ENCODE results near the gene MT1E.

The MT1E gene

DNA sequence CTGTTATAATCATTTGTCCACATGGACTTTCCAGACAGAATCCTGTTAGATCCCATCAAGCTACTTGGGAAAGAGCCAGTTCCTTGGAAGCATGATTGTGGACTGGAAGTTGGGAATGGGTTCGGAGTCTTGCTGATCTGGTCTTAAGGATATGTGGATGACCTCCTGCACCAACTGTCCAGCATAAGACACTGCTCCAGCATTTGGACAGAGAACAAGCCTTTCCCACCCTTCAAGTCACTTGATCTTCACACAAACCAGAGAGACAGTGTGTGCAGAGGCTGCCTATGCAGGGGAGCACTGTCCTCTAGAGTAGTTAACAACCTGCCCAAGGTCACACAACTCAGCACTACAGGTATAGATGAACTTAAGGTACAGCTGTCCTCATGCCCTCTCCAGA is 20.3 kb downstream of the MT1E start:
- DNase-seq (ENCODE audit: low read depth in 1 of 2, low spot score in 1 of 2), result no peak
- Histone ChIP-seq H3K27me3 (ENCODE audit: insufficient read depth, poor library complexity, severe bottlenecking) (peaks cover 65% of the 10 kb centered on the region), H3K27ac (replicated peaks) (no peak overlapping the region), H3K4me3 (replicated peaks; ENCODE audit: insufficient read depth, low read length) (no peak overlapping the region)
- TF ChIP-seq REST (IDR thresholded peaks at IDR 0.05; ENCODE audit: insufficient replicate concordance, low read depth) (peak; percentile 74), GABPA (IDR thresholded peaks at IDR 0.05; ENCODE audit: low read depth) (no peak)

DNA sequence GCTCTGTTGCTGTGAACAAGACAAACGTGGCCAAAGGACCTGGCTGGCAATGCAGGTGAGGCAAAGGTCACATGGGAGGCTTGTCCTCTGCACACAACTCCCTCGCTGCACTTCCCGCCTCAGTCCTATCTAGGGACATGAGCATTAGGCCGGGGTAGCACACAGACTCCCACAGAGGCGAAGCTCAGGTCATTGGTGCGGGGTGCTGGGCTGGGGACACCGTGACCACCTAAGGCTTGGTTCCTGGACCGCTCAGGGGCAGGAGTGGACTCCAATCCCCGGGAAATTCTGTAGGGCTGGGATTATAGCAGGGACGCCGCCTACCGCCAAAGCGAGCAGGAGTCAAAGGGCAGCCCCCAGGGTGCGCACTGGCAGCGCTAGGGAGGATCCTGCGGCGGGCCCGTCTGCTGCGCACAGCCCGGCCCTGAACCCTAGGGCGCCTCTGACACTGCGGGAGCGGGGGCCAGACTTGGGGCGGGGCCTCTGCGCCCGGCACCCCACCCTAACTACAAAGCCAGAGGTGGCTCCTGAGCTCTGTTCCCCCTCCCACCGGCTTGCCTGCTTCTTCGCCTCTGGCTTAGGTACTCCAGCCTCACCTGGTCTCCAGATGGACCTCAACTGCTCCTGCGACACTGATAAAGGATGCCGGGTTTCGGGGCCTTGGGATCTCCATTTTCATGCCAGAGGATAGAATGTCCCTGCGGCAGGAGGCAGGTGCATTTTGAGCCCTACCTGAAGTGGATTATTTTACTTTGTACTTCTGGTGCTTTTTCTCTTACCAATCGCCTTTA is 22.3 kb downstream of the MT1E start:
- no peak for DNase-seq (ENCODE audit: low read depth in 1 of 2, low spot score in 1 of 2)
- TF ChIP-seq CTCF (IDR thresholded peaks at IDR 0.05; ENCODE audit: insufficient read depth, low read length), result no peak
- no peak for TF ChIP-seq SPI1 (IDR thresholded peaks at IDR 0.05; ENCODE audit: borderline replicate concordance, low read depth)
- TF ChIP-seq REST (IDR thresholded peaks at IDR 0.05; ENCODE audit: insufficient replicate concordance, low read depth), result no peak
- no peak for TF ChIP-seq POLR2AphosphoS5 (IDR thresholded peaks at IDR 0.05; ENCODE audit: low read depth)
- TF ChIP-seq GABPA (IDR thresholded peaks at IDR 0.05; ENCODE audit: low read depth), result no peak
- Histone ChIP-seq H3K27me3 (ENCODE audit: insufficient read depth, poor library complexity, severe bottlenecking) (peaks cover 69% of the 10 kb centered on the region), H3K4me3 (replicated peaks; ENCODE audit: insufficient read depth, low read length) (no peak overlapping the region), H3K27ac (replicated peaks) (no peak overlapping the region)

- Histone ChIP-seq H3K27ac (replicated peaks) (no peak overlapping the region), H3K27me3 (ENCODE audit: insufficient read depth, poor library complexity, severe bottlenecking) (peaks cover 63% of the 10 kb centered on the region), H3K4me3 (replicated peaks; ENCODE audit: insufficient read depth, low read length) (no peak overlapping the region)
- no peak for DNase-seq (ENCODE audit: low read depth in 1 of 2, low spot score in 1 of 2)
- TF ChIP-seq SPI1 (IDR thresholded peaks at IDR 0.05; ENCODE audit: borderline replicate concordance, low read depth) (no peak), POLR2AphosphoS5 (IDR thresholded peaks at IDR 0.05; ENCODE audit: low read depth) (no peak), CTCF (IDR thresholded peaks at IDR 0.05; ENCODE audit: insufficient read depth, low read length) (no peak), GABPA (IDR thresholded peaks at IDR 0.05; ENCODE audit: low read depth) (no peak), REST (IDR thresholded peaks at IDR 0.05; ENCODE audit: insufficient replicate concordance, low read depth) (no peak)
Observed at GRCh38 chr16:56649271-56649670, 23.7 kb downstream of the MT1E start.

All from HL-60 (cell line).